ENCODE measurements around the gene CPAMD8. TPM values are rescaled to one million over a fixed set of nuclear protein-coding genes. Genes with fewer than 3 reads are reported as not detected.

CPAMD8 gene
- total and polyA plus RNA-seq, 7 donors: 0.60 to 14.4 (median 2.4) TPM

DNA sequence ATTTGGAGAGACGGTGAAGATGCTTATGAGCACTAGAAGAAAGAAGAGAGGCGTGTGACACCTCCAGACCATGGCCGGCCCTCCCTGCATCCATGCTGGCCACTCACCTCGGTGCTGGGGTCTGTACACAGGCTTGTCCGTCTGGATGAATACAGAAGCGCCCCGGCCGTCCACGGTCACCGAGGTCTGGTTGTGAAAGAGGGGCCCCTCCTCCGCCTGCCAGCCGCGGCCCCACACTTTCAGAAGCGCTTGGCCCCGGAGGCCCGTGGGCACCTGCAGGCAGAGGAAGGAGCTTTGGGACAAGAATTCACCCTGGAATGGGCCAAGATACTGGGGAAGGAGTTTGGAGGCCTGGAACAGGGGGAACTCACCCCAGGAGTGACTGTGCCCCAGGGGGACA lies 15.1 kb downstream of the CPAMD8 start:
- no peaks in the 10 kb centered on the region for H3K27me3 ChIP-seq
- no peaks in the 10 kb centered on the region for H3K9me3 ChIP-seq
- intact Hi-C loops (cut with DNase I): no loop called here
- no peak for TF ChIP-seq POLR2AphosphoS5 (IDR thresholded peaks at IDR 0.05)
- no peak for TF ChIP-seq POLR2A (IDR thresholded peaks at IDR 0.05)
- no peak for TF ChIP-seq EP300 (IDR thresholded peaks at IDR 0.05)
- no peak for TF ChIP-seq CTCF (IDR thresholded peaks at IDR 0.05)
- WGBS, 2 donors: 89 to 91% methylated on average over 16 of the region's 16 CpGs
- H3K4me1 ChIP-seq: no peaks in the 10 kb centered on the region
- no peak for DNase-seq
- H3K36me3 ChIP-seq: no peaks in the 10 kb centered on the region
- no peak overlapping the region for H3K4me3 ChIP-seq
- no peak overlapping the region for H3K27ac ChIP-seq

DNA sequence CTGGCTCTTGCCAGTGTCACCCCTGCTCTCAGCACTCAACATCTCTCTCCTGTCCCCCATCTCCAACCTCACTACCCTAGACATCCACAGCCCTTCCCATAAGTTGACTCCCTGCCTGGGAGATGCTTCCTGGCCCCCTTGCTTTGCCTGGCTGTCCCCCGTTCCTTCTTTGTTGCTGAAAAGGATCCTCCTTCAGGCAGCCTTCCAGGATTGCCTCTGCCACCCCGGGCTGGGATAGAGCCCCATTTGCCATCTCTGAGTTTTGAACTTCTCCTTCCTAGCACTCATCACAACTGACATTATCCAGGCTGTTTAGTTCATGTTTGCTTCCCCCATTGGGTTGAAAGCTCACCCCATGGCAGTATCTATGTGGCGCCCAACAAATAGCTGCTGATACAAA lies 20.0 kb downstream of the CPAMD8 start:
- Histone ChIP-seq H3K27ac (no peak overlapping the region), H3K4me1 (no peaks in the 10 kb centered on the region), H3K9me3 (no peaks in the 10 kb centered on the region), H3K36me3 (no peaks in the 10 kb centered on the region), H3K27me3 (no peaks in the 10 kb centered on the region), H3K4me3 (no peak overlapping the region)
- 89 to 91% methylated on average over 3 of the region's 3 CpGs for WGBS, 2 donors
- intact Hi-C loops (cut with DNase I): no loop called here
- TF ChIP-seq POLR2A (IDR thresholded peaks at IDR 0.05) (no peak), EP300 (IDR thresholded peaks at IDR 0.05) (no peak), POLR2AphosphoS5 (IDR thresholded peaks at IDR 0.05) (no peak)
- no peak for DNase-seq

DNA sequence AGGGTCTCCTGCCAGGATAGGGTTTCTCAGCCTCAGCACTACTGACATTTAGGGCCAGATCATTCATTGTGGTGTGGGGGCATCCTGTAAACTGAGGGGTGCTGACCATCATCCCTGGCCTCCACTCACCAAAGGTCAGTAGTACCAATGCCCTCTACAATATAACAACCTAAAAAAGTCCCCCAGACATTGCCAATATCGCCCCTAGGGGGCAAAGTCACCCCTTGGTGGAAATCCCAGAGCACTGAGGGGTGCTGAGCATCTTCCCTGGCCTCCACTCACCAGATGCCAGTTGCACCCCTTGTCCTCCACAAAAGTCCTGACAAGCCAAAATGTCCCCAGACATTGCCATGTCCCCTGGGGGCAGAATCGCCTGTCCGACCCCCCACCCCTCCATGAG lies 21.6 kb downstream of the CPAMD8 start:
- Histone ChIP-seq H3K9me3 (no peaks in the 10 kb centered on the region), H3K4me3 (no peak overlapping the region), H3K36me3 (no peaks in the 10 kb centered on the region), H3K4me1 (no peaks in the 10 kb centered on the region), H3K27ac (no peak overlapping the region), H3K27me3 (no peaks in the 10 kb centered on the region)
- TF ChIP-seq POLR2AphosphoS5 (IDR thresholded peaks at IDR 0.05) (no peak), POLR2A (IDR thresholded peaks at IDR 0.05) (no peak), EP300 (IDR thresholded peaks at IDR 0.05) (no peak), CTCF (IDR thresholded peaks at IDR 0.05) (no peak)
- WGBS, 2 donors: 75 to 77% methylated on average over 3 of the region's 3 CpGs
- intact Hi-C loops (cut with DNase I): no loop called here
- DNase-seq: no peak

- no peak overlapping the region for H3K4me3 ChIP-seq
- TF ChIP-seq POLR2A (IDR thresholded peaks at IDR 0.05) (no peak), POLR2AphosphoS5 (IDR thresholded peaks at IDR 0.05) (no peak), EP300 (IDR thresholded peaks at IDR 0.05) (no peak), CTCF (IDR thresholded peaks at IDR 0.05) (no peak)
- no peaks in the 10 kb centered on the region for H3K27me3 ChIP-seq
- DNase-seq: no peak
- no peaks in the 10 kb centered on the region for H3K36me3 ChIP-seq
- H3K27ac ChIP-seq: no peak overlapping the region
- no peaks in the 10 kb centered on the region for H3K4me1 ChIP-seq
- no peaks in the 10 kb centered on the region for H3K9me3 ChIP-seq
- intact Hi-C loops (cut with DNase I): no loop called here
- 86 to 92% methylated on average over 15 of the region's 15 CpGs for WGBS, 2 donors
Measured at GRCh38 chr19:17004386-17004785, 22.2 kb downstream of the CPAMD8 start.

DNA sequence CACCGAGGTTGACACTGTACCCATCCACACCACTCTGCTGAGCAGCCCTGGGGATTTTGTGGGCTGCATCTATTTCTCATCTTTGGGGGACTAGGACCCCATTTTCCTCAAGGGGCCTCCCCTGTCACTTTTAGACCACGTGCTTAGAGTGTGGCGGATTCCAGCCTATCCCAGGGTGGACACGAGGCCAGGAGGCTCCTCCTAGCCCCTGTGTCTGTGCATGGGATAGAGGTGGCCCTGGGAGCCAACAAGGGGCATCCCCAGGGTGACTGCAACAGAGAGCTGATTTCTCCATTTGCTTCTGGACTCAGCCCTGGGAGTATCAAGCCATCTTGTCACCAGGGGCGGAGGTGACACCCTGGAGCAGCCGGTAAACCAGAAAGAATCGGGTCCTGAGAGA lies 24.2 kb downstream of the CPAMD8 start:
- Histone ChIP-seq H3K27me3 (no peaks in the 10 kb centered on the region), H3K4me1 (no peaks in the 10 kb centered on the region), H3K27ac (no peak overlapping the region), H3K36me3 (no peaks in the 10 kb centered on the region), H3K4me3 (no peak overlapping the region), H3K9me3 (peaks cover 0 to 8% (median 3%) of the 10 kb centered on the region in 4 donors)
- intact Hi-C loops (cut with DNase I): no loop called here
- TF ChIP-seq EP300 (IDR thresholded peaks at IDR 0.05) (no peak), POLR2A (IDR thresholded peaks at IDR 0.05) (no peak), CTCF (IDR thresholded peaks at IDR 0.05) (no peak), POLR2AphosphoS5 (IDR thresholded peaks at IDR 0.05) (no peak)
- DNase-seq: no peak
- 65 to 70% methylated on average over 7 of the region's 7 CpGs for WGBS, 2 donors
